D721Med (cell line): ENCODE results near the gene EIF1.
A peak's percentile ranks its signal among the peaks of the same experiment; 100 is the strongest.

ENCODE experiments used
- DNase-seq: peaks from one replicate; pipeline ENCODE4 v3.0.0; 2011; ENCODE audit warnings: low spot score; ENCODE audit not compliant: insufficient read length
- FAIRE-seq: peaks from 2 replicates; lab custom pipeline; 2011; peaks lifted over from hg19 to GRCh38; lab: Jason Lieb, UNC
- CTCF ChIP-seq: IDR thresholded peaks from 2 replicates; pipeline ENCODE4 v1.5.1; 2012; ENCODE audit warnings: mild to moderate bottlenecking, control low read depth; ENCODE audit not compliant: insufficient read depth; ENCODE audit errors: missing control alignments

Gene EIF1

GRCh38 chr17:41676058-41676419 is 12.6 kb upstream of the EIF1 start:
- no peak for FAIRE-seq
- DNase-seq: no peak
- no peak for TF ChIP-seq CTCF

DNA sequence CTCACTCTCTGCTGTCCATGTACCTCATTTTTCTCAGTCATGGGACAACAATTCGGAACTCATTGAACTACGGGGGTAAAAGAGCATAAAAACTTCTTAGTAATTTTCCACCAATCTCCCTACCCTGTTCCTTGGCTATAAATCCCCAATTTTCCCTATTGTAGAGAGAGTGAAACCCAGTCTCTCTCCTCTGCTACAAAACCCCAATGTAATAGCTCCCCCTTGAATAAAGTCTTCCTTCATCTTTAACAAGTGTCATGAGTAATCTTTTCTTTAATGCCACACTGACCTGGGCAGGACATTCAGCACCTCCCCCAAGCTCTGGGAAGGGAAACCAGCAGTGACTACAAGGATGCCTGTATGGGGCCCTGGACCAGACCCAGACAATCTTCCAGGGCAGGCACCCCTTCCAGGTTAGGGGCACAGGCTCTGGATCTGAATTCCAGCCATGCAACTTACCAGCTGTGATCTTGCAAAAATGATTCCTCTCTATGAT is 10.2 kb upstream of the EIF1 start:
- DNase-seq (no peak), FAIRE-seq (no peak)
- TF ChIP-seq CTCF: no peak

DNA sequence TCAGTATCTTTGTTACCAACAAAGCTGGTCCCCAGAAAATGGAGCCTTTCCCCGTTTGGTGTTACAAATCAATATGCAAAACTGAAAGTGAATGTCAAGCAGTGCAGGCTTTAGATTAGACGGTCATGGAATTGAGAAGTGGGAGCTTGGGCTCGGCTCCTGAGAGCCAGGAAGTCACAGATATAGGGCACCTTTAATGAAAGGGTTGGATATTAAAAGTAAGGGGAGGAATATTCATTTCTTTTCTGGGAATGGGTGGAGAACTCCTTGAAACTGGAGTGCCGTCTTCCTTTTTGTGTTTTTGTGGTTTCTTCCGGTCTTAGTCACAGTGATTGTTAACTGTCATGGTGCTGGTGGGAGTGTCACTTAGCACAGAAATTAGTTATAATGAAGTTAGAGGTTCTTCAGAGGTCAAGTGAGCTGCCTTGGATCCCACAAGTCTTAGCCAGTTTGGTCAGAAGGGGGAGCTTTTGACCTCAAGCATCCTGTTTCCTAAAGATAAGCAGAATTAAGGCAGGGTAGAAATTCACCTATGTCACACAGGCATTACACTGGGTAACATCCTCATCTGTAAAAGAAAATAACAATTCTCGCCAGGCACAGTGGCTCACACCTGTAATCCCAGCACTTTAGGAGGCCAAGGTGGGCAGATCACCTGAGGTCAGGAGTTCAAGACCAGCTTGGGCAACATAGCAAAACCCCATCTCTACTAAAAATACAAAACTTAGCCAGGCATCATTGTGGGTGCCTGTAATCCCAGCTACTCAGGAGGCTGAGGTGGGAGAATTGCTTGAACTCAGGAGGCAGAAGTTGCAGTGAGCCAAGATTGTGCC is 9.6 kb upstream of the EIF1 start:
- no peak for FAIRE-seq
- no peak for DNase-seq
- TF ChIP-seq CTCF: peak; percentile 11

- no peak for TF ChIP-seq CTCF
- FAIRE-seq: no peak
- DNase-seq: no peak
Measured at GRCh38 chr17:41679740-41680425, 8.8 kb upstream of the EIF1 start.

DNA sequence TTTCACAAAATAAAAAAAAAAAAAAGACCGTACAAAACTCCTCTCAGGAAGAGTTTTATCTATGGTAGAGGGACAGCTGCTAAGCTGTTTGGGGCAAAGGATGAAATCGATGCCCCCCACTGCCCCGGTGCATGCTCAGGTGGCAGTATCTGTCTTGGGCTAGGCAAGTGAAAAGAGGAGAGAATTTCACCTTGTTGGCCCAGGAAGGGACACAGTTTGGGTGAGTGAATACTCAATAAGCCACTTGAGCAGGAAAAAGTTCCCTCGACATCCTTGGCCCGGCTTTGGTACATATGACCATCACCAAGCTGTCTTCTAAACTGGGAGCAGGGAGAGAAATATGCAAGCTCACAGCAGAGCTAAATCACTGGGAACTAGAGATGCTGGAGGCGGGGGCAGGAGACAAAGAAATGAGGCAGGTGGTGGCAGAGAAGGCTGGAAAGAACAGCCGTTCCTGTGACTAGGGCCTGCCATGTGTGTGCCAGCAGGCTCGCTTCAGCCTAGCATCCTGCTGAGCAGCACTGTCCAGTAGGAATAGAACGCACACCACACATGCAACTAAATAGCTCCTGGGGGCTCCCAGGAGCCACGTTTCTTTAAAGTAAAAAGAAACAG is 8.2 kb upstream of the EIF1 start:
- no peak for DNase-seq
- no peak for TF ChIP-seq CTCF
- no peak for FAIRE-seq

DNA sequence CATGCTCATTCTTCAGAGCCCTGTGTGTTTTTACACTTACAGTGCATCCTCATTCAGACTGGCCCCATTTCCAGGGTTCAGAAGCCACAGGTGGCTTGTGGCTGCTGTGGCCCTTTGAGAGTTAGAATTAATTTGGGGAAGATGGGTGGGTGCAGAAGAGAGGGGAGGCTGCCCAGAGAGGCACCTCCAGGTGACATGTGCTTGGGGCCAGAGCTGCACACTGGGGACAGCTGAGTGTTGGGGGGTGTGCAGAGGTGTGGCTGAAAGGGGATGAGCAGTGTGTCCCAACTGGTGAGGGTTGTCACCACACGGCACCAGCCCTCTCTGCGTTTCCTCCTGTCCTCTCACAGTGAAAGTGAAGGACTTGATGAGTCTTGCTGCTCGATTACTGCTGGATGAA is 6.9 kb upstream of the EIF1 start:
- DNase-seq (no peak), FAIRE-seq (no peak)
- TF ChIP-seq CTCF: no peak
